NOMO-1 treated with dmso at 0.1 percent for 144 hours (cell line): ENCODE measurements around the gene AGXT.
"Not testable (repeated sequence)": the region's sequence is repeated elsewhere in the genome, so short reads cannot be mapped to it uniquely, and the experiment has no call there.

Experiments used
- DNase-seq: peaks from one replicate; lab custom pipeline; 2025; ENCODE audit not compliant: unreplicated experiment; lab: John Stamatoyannopoulos, UW

AGXT gene

GRCh38 chr2:240839152-240840143, 29.2 kb upstream of the AGXT start:
- DNase-seq, result no peak

- no peak for DNase-seq
Observed at GRCh38 chr2:240840435-240841060, 28.1 kb upstream of the AGXT start.

- not testable (repeated sequence) for DNase-seq
Observed at GRCh38 chr2:240846309-240846708, 22.3 kb upstream of the AGXT start.

- no peak for DNase-seq
Observed at GRCh38 chr2:240846873-240847595, 21.6 kb upstream of the AGXT start.

GRCh38 chr2:240847817-240848216, 20.8 kb upstream of the AGXT start:
- no peak for DNase-seq

GRCh38 chr2:240848900-240849680, 19.5 kb upstream of the AGXT start:
- DNase-seq, result no peak

GRCh38 chr2:240850026-240850425, 18.6 kb upstream of the AGXT start:
- no peak for DNase-seq

GRCh38 chr2:240850756-240851077, 17.9 kb upstream of the AGXT start:
- DNase-seq, result no peak

GRCh38 chr2:240851078-240851991, 17.3 kb upstream of the AGXT start:
- peak; percentile 53 for DNase-seq

- DNase-seq, result no peak
Observed at GRCh38 chr2:240852671-240853314, 15.8 kb upstream of the AGXT start.

GRCh38 chr2:240855670-240856069, 13.0 kb upstream of the AGXT start:
- no peak for DNase-seq

- no peak for DNase-seq
Observed at GRCh38 chr2:240856151-240856980, 12.3 kb upstream of the AGXT start.

- DNase-seq, result no peak
Observed at GRCh38 chr2:240857039-240858008, 11.3 kb upstream of the AGXT start.

- DNase-seq, result no peak
Observed at GRCh38 chr2:240858321-240858720, 10.3 kb upstream of the AGXT start.

GRCh38 chr2:240858871-240859270, 9.8 kb upstream of the AGXT start:
- no peak for DNase-seq

- DNase-seq, result no peak
Observed at GRCh38 chr2:240861547-240861946, 7.1 kb upstream of the AGXT start.

GRCh38 chr2:240864475-240864874, 4.1 kb upstream of the AGXT start:
- no peak for DNase-seq
